ENCODE data around the gene CATSPER4.

DNA sequence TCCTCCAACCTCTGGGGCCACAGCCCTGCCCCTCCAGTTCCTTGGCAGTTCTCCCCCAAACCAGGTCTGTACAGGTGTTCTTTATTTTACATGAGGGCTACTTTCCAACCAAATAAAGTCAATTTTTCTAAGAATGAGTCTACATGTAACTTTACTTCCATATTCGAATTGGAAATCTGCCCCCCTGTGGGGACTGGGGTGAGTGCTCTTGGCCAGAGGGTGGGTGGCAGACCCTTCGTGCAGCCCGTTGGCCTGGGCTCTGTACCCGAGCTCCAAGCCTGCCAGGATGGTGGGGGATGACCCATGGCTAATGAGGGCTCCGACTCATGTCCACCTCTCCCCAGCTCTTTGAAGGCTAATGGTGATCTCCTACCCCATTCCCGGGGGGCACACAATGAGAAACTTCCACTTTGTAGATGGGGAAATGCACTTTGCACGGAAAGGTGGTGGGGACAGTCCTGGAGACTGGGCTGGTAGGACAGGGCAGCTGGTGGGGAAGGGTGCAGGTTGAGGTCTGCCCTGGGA, 589 bp upstream of the CATSPER4 start:
- TF ChIP-seq YY1 (IDR thresholded peaks at IDR 0.05; ENCODE audit: low read depth) (no peak), TAF1 (IDR thresholded peaks at IDR 0.05; ENCODE audit: low read depth) (no peak), REST (IDR thresholded peaks at IDR 0.05; ENCODE audit: low read depth) (no peak), RAD21 (IDR thresholded peaks at IDR 0.05; ENCODE audit: low read depth) (no peak)
